Endothelial cell of umbilical vein (primary cell): ENCODE data around the gene BABAM2. TPM values are rescaled to one million over a fixed set of nuclear protein-coding genes. Genes with fewer than 3 reads are reported as not detected.

Source experiments
- BruUV-seq: library from RNA; stranded (reverse); fragments of 400-500 nt; replicated peaks from 2 replicates; lab custom pipeline; 2021; lab: Mats Ljungman, UMichigan
- CTCF ChIA-PET: fragments of 300-600, 350-600 bp; sonication (Branson Sonifier 250); formaldehyde crosslinking; loops from one replicate; lab custom pipeline; 2021; ENCODE audit warnings: antibody characterized with exemption, inconsistent platforms; lab: Charles Lee
- POLR2A ChIA-PET: fragments of 300-600, 350-600 bp; sonication (Branson Sonifier 250); formaldehyde crosslinking; loops from one replicate; lab custom pipeline; 2021; ENCODE audit warnings: antibody characterized with exemption, inconsistent platforms; lab: Charles Lee
- DNase-seq: peaks from one replicate; pipeline ENCODE4 v3.0.0-alpha.2; 2011; ENCODE audit warnings: low read depth, low spot score
- FAIRE-seq: peaks from 2 replicates; lab custom pipeline; 2011; peaks lifted over from hg19 to GRCh38; lab: Jason Lieb, UNC
- H2AFZ ChIP-seq: 2 replicates; pipeline ENCODE4 v1.6.0; 2012; ENCODE audit warnings: low read depth, low read length, control low read depth, inconsistent platforms
- H3K27ac ChIP-seq: 2 replicates; pipeline ENCODE4 v1.5.1; 2011; ENCODE audit warnings: low read depth, mild to moderate bottlenecking, control low read depth, low read length, moderate library complexity; ENCODE audit not compliant: insufficient read depth
- H3K27me3 ChIP-seq, 2 experiments: 2 replicates each; pipeline versions ENCODE4 v1.6.0 to v1.6.1; 2011; ENCODE audit warnings: low read length in 2 of 2, mixed read lengths in 1 of 2; ENCODE audit not compliant: control insufficient read depth in 2 of 2, insufficient read depth in 2 of 2
- H3K36me3 ChIP-seq, 2 experiments: 2 replicates in 1 of 2; 3 replicates in 1 of 2; pipeline ENCODE4 v1.5.1; 2011; ENCODE audit warnings: low read length in 2 of 2, mild to moderate bottlenecking in 1 of 2, moderate library complexity in 1 of 2; ENCODE audit not compliant: control insufficient read depth in 2 of 2, insufficient read depth in 2 of 2; ENCODE audit errors: extremely low read depth in 1 of 2
- H3K4me1 ChIP-seq: 3 replicates; pipeline ENCODE4 v1.5.1; 2011; ENCODE audit warnings: mild to moderate bottlenecking, low read length; ENCODE audit not compliant: control insufficient read depth, insufficient read depth; ENCODE audit errors: extremely low read depth
- H3K4me2 ChIP-seq: 2 replicates; pipeline ENCODE4 v1.6.1; 2011; ENCODE audit warnings: low read length, control low read depth, mixed read lengths; ENCODE audit not compliant: insufficient read depth
- H3K4me3 ChIP-seq, 3 experiments: fragments of 200-600 bp in 1 of 3; sonication (generic), shearing (Covaris generic) in 1 of 3; replicated peaks in 1 of 3; 2 replicates each; pipeline ENCODE4 v1.5.1; 2011 to 2016; ENCODE audit warnings: control low read depth in 3 of 3, low read length in 3 of 3, mild to moderate bottlenecking in 2 of 3, inconsistent platforms in 1 of 3, low read depth in 1 of 3, moderate library complexity in 1 of 3; ENCODE audit not compliant: insufficient read depth in 1 of 3
- H3K79me2 ChIP-seq: 2 replicates; pipeline ENCODE4 v1.6.0; 2012; ENCODE audit warnings: low read length, inconsistent platforms; ENCODE audit not compliant: control insufficient read depth, insufficient read depth
- H3K9ac ChIP-seq: replicated peaks from 2 replicates; pipeline ENCODE3; 2011; ENCODE audit warnings: low read length, control low read depth; ENCODE audit not compliant: insufficient read depth; ENCODE audit errors: extremely low read depth
- H3K9me1 ChIP-seq: replicated peaks from 3 replicates; pipeline ENCODE4 v1.6.0; 2011; ENCODE audit warnings: mild to moderate bottlenecking, low read length; ENCODE audit not compliant: control insufficient read depth, insufficient read depth; ENCODE audit errors: extremely low read depth
- H3K9me3 ChIP-seq: replicated peaks from 2 replicates; pipeline ENCODE4 v1.5.1; 2012; ENCODE audit warnings: low read length, inconsistent platforms; ENCODE audit not compliant: control insufficient read depth, insufficient read depth
- H4K20me1 ChIP-seq: replicated peaks from 2 replicates; pipeline ENCODE3; 2011; ENCODE audit warnings: mild to moderate bottlenecking, low read length; ENCODE audit not compliant: control insufficient read depth, insufficient read depth; ENCODE audit errors: extremely low read depth
- CTCF ChIP-seq, 2 donors: IDR thresholded peaks; 1 replicate in 1 of 2; 2 replicates in 1 of 2; pipeline ENCODE4 v1.5.1; 2011; ENCODE audit warnings: low read length in 2 of 2, mild to moderate bottlenecking in 2 of 2, moderate library complexity in 2 of 2, control low read depth in 1 of 2, inconsistent platforms in 1 of 2, low read depth in 1 of 2; ENCODE audit not compliant: insufficient read depth in 1 of 2; ENCODE audit errors: extremely low read depth in 1 of 2
- EZH2 ChIP-seq: IDR thresholded peaks from 2 replicates; pipeline ENCODE4 v1.6.1; 2012; ENCODE audit warnings: borderline replicate concordance, low read depth, mild to moderate bottlenecking, moderate library complexity, low read length, inconsistent platforms; ENCODE audit not compliant: severe bottlenecking
- FOS ChIP-seq: IDR thresholded peaks from 2 replicates; pipeline ENCODE4 v1.6.1; 2011; ENCODE audit warnings: mild to moderate bottlenecking, low read length, moderate library complexity, borderline replicate concordance; ENCODE audit not compliant: insufficient read depth
- GATA2 ChIP-seq: IDR thresholded peaks from 2 replicates; pipeline ENCODE4 v1.7.0; 2011; ENCODE audit warnings: low read depth, mild to moderate bottlenecking, moderate library complexity, mixed read lengths, low read length; ENCODE audit not compliant: insufficient read length, insufficient read depth
- JUN ChIP-seq: IDR thresholded peaks from 2 replicates; pipeline ENCODE4 v1.6.1; 2011; ENCODE audit warnings: borderline replicate concordance, low read depth; ENCODE audit not compliant: insufficient read length, insufficient read depth
- MAX ChIP-seq: IDR thresholded peaks from 2 replicates; pipeline ENCODE4 v1.6.1; 2011; ENCODE audit not compliant: insufficient read depth, insufficient read length
- MYC ChIP-seq: IDR thresholded peaks from one replicate; pipeline ENCODE4 v1.6.1; 2011; ENCODE audit warnings: mild to moderate bottlenecking, low read depth, low read length
- POLR2A ChIP-seq: IDR thresholded peaks from 2 replicates; pipeline ENCODE4 v1.6.1; 2012; ENCODE audit warnings: low read depth, mild to moderate bottlenecking, control low read depth, low read length
- POLR2AphosphoS5 ChIP-seq: IDR thresholded peaks from 2 replicates; pipeline ENCODE4 v1.6.1; 2012; ENCODE audit warnings: low read depth, mild to moderate bottlenecking, control low read depth, low read length, moderate library complexity; ENCODE audit not compliant: insufficient read depth
- dilution Hi-C: fragments of 300-500 bp; cut with MboI; formaldehyde crosslinking; loops from one replicate; pipeline ENCODE4 v1.15.0; 2019; ENCODE audit warnings: low sequenced_read_pairs; ENCODE audit not compliant: extremely low pct_ligation_motif_present
- intact Hi-C: fragments of 100-400 bp; cut with micrococcal nuclease; formaldehyde crosslinking; loops from one replicate; pipeline ENCODE4 v1.10.0; 2022
- polyA plus RNA-seq, 4 experiments: library from polyadenylated mRNA; depleted of rRNA in 3 of 4; stranded (reverse) in 3 of 4; unstranded in 1 of 4; fragments of >200 nt; gene quantifications; 2 replicates each; pipeline versions ENCODE4 v1.2.1 to v1.2.3, GENCODE V29; 2011 to 2012; ENCODE audit warnings: missing spikeins in 1 of 4
- total RNA-seq: library from RNA; stranded (reverse); gene quantifications from 2 replicates; pipeline ENCODE4 v1.2.3, GENCODE V29; 2021

Gene BABAM2
- total and polyA plus RNA-seq, 2 donors (not counting 3 experiments of a cell fraction or from before 2014, with no cell fraction given): 19.9 to 27.6 TPM

GRCh38 chr2:28165087-28165635 is 274.6 kb downstream of the BABAM2 start:
- no peaks in the 10 kb centered on the region for H3K79me2 ChIP-seq
- no peaks in the 10 kb centered on the region for H3K36me3 ChIP-seq
- ChIA-PET POLR2A (no interaction called here), CTCF (interaction anchor here (0.6 to 0.7 kb wide), 2 partner anchors 83 to 529 kb away, joined by 3 read pairs; no protein-coding TSS in a partner anchor)
- DNase-seq (no peak), FAIRE-seq (no peak)
- no peak overlapping the region for H2AFZ ChIP-seq
- BruUV-seq: no TSS peak
- no peak overlapping the region for H3K4me3 ChIP-seq
- H3K9me1 ChIP-seq: no peaks in the 10 kb centered on the region
- H3K4me2 ChIP-seq: no peak overlapping the region
- H3K9me3 ChIP-seq: no peaks in the 10 kb centered on the region
- dilution Hi-C loops (no loop called here), intact Hi-C loops (no loop called here)
- H3K27ac ChIP-seq: no peak overlapping the region
- no peaks in the 10 kb centered on the region for H4K20me1 ChIP-seq
- no peaks in the 10 kb centered on the region for H3K27me3 ChIP-seq
- peaks cover 2% of the 10 kb centered on the region for H3K4me1 ChIP-seq
- no peak for TF ChIP-seq POLR2AphosphoS5
- no peak for TF ChIP-seq FOS
- no peak for TF ChIP-seq MYC
- no peak for TF ChIP-seq GATA2
- TF ChIP-seq JUN: no peak
- TF ChIP-seq MAX: no peak
- TF ChIP-seq POLR2A: no peak
- TF ChIP-seq EZH2: no peak
- TF ChIP-seq CTCF (IDR thresholded peaks at IDR 0.05; ENCODE audit: extremely low read depth in 1 of 2, insufficient read depth in 1 of 2, low read depth in 1 of 2, low read length in 2 of 2): no peak
- no peak overlapping the region for H3K9ac ChIP-seq
